ENCODE measurements around the gene SWT1. TPM values are rescaled to one million over a fixed set of nuclear protein-coding genes. Genes with fewer than 3 reads are reported as not detected.
A peak's percentile ranks its signal among the peaks of the same experiment; 100 is the strongest.
"Not testable (repeated sequence)": the region's sequence is repeated elsewhere in the genome, so short reads cannot be mapped to it uniquely, and the experiment has no call there.

Gene SWT1
- total RNA-seq, 1 experiment from 2014 or later: 2.3 TPM

DNA sequence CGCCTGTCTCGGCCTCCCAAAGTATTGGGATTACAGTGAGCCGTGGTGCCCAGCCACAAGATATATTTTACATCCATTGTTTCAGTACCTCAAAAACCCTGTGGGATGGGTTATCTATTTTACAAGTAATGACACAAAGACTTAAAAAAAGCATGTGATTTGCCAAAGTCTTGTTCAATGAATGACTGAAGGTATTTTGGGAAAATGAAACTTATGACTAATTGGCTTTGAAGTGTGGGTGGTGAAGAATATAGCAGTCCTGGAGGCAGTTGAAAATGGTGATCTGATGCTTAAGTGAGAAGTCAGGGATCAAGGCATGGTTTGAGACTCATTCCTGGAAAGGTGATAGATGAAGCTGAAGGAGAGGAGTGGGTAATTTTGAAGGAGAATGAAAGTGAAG is 3.0 kb downstream of the SWT1 start:
- in situ Hi-C loops (cut with HindIII; ENCODE audit: low pct_unique_long_range_greater_than_20kb, low sequenced_read_pairs): no loop called here
- no peak for DNase-seq (ENCODE audit: low read depth)

DNA sequence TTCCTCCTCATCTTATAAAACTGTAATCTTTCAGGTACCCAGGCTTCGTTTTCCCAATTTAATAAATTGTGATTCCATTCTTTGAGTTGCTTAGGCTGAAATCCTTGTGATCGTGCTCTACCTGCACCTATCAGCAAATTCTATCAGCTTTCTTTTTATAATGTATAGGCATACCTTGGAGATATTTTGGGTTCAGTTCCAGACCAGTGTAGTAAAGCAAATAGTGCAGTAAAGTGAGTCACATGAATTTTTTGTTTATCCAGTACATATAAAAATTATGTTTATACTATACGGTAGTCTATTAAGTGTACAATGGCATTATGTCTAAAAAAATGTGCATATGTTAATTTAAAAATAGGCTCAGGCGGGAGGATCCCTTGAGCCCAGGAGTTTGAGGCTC is 5.5 kb downstream of the SWT1 start:
- in situ Hi-C loops (cut with HindIII; ENCODE audit: low pct_unique_long_range_greater_than_20kb, low sequenced_read_pairs): no loop called here
- DNase-seq (ENCODE audit: low read depth): no peak

DNA sequence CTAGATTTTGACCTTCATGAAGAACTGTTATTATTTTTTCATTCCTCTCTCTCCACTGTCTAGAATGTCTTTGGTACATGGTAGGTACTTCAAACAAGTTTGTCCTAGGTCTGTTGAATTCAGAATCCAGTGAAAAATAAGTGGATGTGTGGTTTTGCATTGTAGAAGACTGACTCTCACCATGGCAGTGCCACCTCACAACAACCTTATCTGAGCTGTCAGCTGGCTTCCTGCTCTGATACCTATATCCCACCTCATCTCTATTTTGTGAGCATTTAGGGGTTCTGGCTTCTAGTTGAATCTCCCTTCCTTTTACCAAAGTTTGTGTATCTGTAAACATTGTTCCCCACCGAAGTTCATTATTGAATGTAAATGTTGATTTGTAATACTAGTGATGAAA is 9.1 kb downstream of the SWT1 start:
- in situ Hi-C loops (cut with HindIII; ENCODE audit: low pct_unique_long_range_greater_than_20kb, low sequenced_read_pairs): no loop called here
- DNase-seq (ENCODE audit: low read depth): no peak

DNA sequence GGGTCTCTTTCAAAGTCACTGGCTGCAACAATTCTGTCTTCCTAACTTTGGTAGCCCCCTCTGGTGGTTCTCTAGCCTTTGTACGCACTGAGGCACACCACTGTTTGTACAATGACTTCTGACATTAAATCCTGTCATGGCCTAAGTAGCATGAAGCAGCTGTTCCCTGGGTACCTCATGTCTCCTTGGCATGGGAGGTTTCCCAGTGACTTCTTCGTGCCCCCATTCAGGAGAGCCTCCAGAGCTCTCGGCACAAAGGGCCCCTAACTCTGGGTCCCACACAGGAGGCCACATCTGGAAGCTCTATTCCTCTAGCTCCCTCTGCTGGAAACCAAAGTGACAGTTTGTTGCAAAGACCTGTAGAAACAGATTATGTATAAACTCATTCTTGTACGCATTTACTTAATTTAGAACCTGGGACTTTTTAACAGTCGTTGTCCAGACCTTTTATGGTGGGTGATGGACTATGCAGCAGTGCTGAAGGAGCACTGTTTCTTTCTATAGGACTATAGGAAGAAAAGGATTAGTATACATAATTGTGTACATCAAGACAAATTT is 13.4 kb downstream of the SWT1 start:
- in situ Hi-C loops (cut with HindIII; ENCODE audit: low pct_unique_long_range_greater_than_20kb, low sequenced_read_pairs): no loop called here
- DNase-seq (ENCODE audit: low read depth): peak; percentile 61

DNA sequence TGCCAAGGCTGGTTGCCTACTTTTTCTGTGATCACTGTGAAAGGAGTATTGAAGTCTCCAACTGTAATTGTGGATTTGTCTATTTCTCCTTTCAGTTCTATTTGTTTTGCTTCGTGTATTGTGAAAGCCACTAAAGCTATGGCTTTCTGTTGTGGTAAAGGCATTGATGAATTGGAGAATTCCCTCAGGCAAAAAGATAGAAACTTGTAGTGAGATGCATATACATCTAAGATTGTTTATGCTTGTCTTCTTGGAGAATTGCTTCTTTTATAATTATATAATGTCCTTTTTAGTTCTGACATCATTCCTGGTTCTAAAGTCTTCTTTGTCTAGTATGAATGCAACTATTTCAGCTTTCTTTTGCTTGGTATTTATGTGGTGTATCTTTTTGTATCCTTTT is 36.8 kb downstream of the SWT1 start:
- DNase-seq (ENCODE audit: low read depth): no peak
- in situ Hi-C loops (cut with HindIII; ENCODE audit: low pct_unique_long_range_greater_than_20kb, low sequenced_read_pairs): no loop called here

DNA sequence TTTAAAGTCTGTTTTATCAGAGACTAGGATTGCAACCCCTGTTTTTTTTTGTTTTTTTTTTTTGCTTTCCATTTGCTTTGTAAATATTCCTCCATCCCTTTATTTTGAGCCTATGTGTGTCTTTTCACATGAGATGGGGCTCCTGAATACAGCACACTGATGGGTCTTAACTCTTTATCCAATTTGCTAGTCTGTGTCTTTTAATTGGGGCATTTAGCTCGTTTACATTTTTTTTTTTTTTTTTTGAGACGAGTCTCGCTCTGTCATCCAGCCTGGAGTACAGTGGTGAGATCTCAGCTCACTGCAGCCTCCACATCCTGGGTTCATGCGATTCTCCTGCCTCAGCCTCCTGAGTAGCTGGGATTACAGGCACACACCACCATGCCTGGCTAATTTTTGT is 41.7 kb downstream of the SWT1 start:
- in situ Hi-C loops (cut with HindIII; ENCODE audit: low pct_unique_long_range_greater_than_20kb, low sequenced_read_pairs); DNase-seq (ENCODE audit: low read depth): not testable (repeated sequence)

DNA sequence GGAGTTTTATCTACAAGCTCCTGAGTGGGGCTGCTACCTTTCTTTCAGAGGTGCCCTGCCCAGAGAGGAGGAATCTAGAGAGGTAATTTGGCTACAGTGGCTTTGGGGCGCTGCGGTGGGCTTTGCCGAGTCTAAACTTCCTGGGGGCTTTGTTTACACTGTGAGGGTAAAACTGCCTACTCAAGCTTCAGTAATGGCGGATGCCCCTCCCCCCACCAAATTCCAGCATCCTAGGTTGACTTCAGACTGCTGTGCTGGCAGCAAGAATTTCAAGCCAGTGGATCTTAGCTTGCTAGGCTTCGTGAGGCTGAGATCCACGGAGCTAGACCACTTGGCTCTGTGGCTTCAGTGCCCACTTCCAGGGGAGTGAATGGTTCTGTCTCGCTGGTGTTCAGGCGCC is 43.9 kb downstream of the SWT1 start:
- in situ Hi-C loops (cut with HindIII; ENCODE audit: low pct_unique_long_range_greater_than_20kb, low sequenced_read_pairs): no loop called here
- DNase-seq (ENCODE audit: low read depth): no peak

DNA sequence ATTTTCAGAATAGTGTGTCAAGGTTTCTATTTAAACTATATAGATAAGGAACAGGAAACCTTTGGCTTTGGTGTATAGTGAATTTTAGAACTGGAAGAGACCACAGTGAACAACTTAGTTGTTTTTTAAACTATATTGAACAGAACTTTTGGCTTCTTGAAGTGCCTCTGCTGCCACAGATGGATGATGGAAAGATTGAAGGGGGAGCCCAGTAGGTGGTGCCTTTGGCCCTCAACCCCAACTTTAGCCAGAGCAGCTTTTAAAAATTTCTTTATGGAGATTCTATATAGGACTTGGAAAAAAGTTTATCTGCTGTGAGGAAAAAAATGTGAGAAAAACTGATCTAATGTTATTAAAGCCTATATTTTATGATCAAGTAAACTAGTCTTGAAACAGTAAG is 50.2 kb downstream of the SWT1 start:
- no peak for DNase-seq (ENCODE audit: low read depth)
- in situ Hi-C loops (cut with HindIII; ENCODE audit: low pct_unique_long_range_greater_than_20kb, low sequenced_read_pairs): no loop called here

DNA sequence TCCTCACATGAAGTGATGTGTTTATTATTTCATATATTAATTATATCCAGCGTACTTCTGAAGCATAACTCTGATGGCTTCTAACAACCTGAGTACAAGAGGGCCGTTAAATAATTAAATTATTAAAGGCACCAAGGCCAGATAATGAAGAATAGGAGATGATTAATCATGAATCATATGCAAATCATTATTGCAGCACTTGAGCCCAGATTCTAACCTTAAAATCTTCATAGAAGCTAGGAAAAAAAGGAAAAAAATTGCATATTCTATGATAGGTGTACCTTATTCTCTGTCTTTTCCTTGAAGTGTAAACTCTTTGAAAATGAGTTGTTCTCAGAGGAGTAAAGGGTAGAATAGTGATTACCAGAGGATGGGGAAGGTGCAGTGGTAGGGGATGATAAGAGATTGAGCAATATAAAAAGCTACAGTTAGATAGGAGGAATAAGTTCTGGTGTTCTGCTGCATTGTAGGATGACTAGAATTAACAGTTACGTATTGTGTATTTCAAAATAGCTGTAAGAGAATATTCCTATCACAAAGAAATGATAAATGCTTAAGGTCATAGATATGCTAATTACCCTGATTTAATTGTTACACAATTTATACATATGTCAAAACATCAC is 51.1 kb downstream of the SWT1 start:
- in situ Hi-C loops (cut with HindIII; ENCODE audit: low pct_unique_long_range_greater_than_20kb, low sequenced_read_pairs): no loop called here
- no peak for DNase-seq (ENCODE audit: low read depth)

DNA sequence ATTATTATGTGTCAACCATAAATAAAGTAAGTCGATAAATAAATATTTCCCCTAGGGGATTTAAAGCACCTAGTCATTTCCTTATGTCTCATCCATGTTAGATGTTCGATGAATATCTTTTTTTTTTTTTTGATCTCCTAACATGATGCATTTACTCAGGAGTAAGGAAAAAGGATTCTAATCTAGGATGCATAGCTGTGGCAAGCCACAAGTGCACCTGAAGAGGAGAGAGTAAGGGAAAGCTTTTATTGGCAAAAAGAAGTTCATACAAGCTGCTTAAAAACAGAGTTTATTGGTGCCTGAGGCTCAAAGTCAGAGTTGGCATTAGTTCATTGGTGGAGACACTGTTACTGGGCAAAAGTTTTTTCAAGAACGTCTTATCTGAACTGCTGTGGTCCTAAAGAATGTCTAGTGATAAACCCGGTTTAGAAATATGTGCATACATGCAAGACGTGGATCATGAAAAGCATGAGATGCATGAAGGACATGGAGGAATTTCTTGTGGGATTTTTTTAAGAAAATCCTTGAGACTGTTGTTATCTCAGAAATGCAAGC is 51.7 kb downstream of the SWT1 start:
- no peak for DNase-seq (ENCODE audit: low read depth)
- in situ Hi-C loops (cut with HindIII; ENCODE audit: low pct_unique_long_range_greater_than_20kb, low sequenced_read_pairs): no loop called here

DNA sequence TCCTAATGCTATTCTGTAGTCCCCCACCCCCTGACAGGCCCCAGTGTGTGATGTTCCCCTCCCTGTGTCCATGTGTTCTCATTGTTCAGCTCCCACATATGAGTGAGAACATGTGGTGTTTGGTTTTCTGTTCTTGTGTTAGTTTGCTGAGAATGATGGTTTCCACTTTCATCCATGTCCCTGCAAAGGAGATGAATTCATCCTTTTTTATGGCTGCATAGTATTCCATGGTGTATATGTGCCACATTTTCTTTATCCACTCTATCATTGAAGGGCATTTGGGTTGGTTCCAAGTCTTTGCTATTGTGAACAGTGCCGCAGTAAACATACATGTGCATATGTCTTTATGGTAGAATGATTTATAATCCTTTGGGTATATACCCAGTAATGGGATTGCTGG is 52.4 kb downstream of the SWT1 start:
- in situ Hi-C loops (cut with HindIII; ENCODE audit: low pct_unique_long_range_greater_than_20kb, low sequenced_read_pairs); DNase-seq (ENCODE audit: low read depth): not testable (repeated sequence)

DNA sequence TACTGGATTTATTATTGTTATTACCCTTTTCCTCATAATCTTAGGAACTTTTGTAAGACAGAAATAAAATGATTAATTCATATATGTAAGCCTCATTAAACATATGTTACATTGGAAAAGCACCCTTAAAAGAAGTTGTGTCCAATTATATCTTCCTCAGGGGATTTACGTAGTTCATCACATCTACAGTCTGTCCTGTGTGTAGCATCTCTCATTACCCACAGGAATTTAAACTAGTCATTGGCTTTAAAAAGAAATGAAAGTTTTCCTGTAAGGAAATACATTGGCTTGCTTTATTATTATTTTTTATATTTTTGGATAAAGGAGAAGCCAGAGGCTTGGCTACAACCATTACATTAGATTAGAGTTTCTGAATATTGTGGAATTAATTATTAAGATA is 56.1 kb downstream of the SWT1 start:
- in situ Hi-C loops (cut with HindIII; ENCODE audit: low pct_unique_long_range_greater_than_20kb, low sequenced_read_pairs): no loop called here
- no peak for DNase-seq (ENCODE audit: low read depth)

DNA sequence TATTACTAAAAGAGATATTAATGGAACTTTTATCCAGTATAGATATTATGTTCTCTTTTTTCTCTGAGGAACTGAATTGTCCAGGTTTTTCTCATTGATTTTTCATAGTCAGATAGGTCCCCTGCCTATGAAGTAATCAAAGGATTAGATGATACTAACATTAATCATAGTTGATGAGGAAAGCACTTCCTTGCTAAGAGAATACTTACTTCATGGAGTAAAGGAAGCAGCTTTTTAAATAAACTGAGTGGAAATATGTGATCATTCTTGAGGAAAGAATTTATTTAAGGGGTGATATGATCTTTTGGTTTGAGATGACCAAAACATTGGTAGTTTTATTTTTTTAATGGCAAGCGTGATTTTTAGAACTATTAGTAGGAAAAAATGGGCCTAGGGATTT is 58.9 kb downstream of the SWT1 start:
- in situ Hi-C loops (cut with HindIII; ENCODE audit: low pct_unique_long_range_greater_than_20kb, low sequenced_read_pairs): no loop called here
- DNase-seq (ENCODE audit: low read depth): no peak

DNA sequence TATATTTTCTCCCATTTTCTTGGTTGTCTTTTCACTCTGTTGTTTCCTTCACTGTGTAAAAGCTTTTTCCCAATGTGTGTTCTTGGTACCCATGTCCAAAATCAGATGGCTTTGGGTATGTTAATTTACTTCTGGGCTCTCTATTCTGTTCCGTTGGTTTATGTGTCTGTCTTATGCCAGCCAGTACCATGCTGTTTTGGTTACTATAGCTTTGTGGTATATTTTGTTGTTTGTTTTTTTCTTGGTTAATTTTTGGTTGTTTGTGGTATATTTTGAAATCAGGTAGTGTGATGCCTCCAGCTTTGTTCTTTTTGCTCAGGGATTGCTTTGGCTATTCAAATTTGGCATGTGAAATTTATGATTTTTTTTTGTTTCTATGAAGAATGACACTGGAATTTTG is 67.2 kb downstream of the SWT1 start:
- no peak for DNase-seq (ENCODE audit: low read depth)
- in situ Hi-C loops (cut with HindIII; ENCODE audit: low pct_unique_long_range_greater_than_20kb, low sequenced_read_pairs): no loop called here

DNA sequence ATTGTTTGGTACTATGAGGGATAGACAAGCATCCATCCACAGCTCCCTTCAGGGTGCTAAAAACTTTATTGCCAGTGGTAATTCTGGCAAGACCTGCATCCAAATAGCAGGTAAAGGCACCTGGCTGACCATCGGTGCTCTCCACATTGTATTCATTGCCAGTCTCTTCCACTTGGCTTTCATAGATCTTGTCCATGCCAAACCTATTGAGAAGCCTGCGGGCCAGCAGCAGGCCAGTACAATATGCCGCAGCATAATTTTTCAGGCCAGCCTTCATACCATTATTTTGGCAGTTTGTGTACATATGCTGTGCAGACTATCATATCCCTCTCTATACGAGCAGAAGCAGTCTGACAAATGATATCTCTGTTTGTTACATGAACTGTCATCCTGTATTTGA is 70.2 kb downstream of the SWT1 start:
- in situ Hi-C loops (cut with HindIII; ENCODE audit: low pct_unique_long_range_greater_than_20kb, low sequenced_read_pairs): no loop called here
- DNase-seq (ENCODE audit: low read depth): no peak

DNA sequence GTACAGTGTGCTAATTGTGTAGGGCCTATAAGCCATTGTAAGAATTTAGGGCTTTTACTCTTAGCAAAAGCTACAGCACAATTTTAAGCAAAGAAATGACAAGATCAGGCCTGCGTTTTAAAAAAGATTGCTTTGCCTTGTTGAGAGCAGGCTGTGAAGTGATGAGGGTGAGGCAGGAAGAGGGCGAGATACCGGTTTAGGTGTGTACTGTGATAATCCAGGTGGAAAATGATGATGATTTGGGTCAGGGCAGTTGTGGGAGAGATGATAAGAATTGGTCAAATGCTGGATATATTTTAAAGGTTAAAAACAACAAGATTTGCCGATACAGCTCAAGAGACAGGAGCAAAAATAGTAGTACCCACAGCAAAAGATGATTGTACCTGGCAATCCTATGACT is 72.0 kb downstream of the SWT1 start:
- in situ Hi-C loops (cut with HindIII; ENCODE audit: low pct_unique_long_range_greater_than_20kb, low sequenced_read_pairs): no loop called here
- no peak for DNase-seq (ENCODE audit: low read depth)

DNA sequence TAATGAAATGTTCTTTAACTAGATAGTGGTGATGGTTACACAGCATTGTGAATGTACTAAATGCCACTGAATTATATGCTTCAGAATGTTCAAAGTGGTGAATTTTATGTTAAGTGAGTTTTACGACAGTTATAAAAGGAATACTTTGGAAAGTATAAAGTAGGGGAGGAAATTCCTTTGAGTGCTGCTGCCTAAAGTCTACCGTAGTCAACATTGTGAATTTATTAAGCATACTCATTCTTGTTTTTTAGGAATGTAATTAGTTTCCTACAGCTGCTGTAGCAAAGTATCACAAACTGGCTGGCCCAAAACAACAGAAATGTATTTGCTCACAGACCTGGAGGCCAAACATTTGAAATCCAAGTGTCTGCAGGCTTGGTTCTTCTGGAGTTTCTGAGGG is 73.0 kb downstream of the SWT1 start:
- in situ Hi-C loops (cut with HindIII; ENCODE audit: low pct_unique_long_range_greater_than_20kb, low sequenced_read_pairs): no loop called here
- DNase-seq (ENCODE audit: low read depth): no peak

DNA sequence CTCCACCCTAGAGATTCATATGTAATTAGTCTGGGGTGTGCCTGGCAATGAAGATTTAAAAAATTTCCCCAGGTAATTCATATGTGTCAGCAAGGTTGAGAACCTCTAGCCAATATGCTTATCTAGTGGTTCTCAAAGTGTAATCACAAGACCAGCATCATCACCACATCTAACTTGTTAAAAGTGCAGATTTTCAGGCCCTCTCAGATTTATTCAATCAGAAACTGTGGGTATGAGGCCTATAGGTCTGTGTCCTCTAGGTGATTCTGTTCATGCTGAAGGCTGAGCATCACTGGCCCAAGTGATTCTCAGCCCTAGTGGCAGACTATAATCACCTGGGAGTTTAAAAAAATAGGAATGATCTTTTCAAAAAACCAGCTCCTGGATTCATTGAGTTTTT is 75.9 kb downstream of the SWT1 start:
- no peak for DNase-seq (ENCODE audit: low read depth)
- in situ Hi-C loops (cut with HindIII; ENCODE audit: low pct_unique_long_range_greater_than_20kb, low sequenced_read_pairs): no loop called here

DNA sequence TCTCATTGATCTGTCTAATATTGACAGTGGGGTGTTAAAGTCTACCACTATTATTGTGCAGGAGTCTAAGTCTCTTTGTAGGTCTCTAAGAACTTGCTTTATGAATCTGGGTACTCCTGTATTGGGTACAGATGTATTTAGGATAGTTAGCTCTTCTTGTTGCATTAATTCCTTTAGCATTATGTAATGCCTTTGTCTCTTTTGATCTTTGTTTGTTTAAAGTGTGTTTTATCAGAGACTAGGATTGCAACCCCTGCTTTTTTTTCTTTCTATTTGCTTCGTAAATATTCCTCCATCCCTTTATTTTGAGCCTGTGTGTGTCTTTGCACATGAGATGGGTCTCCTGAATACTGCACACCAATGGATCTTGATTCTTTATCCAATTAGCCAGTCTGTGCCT is 77.2 kb downstream of the SWT1 start:
- DNase-seq (ENCODE audit: low read depth); in situ Hi-C loops (cut with HindIII; ENCODE audit: low pct_unique_long_range_greater_than_20kb, low sequenced_read_pairs): not testable (repeated sequence)

DNA sequence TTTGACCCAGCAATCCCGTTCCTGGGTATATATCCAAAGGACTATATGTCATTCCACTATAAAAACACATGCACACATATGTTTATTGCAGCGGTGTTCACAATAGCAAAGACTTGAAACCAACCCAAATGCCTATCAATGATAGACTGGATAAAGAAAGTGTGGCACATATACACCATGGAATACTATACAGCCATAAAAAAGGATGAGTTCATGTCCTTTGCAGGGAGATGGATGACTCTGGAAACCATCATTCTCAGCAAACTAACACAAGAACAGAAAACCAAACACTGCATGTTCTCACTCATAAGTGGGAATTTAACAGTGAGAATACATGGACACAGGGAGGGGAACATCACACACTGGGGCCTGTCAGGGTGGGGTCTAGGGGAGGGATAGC is 80.2 kb downstream of the SWT1 start:
- DNase-seq (ENCODE audit: low read depth); in situ Hi-C loops (cut with HindIII; ENCODE audit: low pct_unique_long_range_greater_than_20kb, low sequenced_read_pairs): not testable (repeated sequence)

Measured in Caki2 (cell line).